Coronary artery (tissue), 2 donors: ENCODE data around the gene TP53INP2.

Source experiments
- DNase-seq: peaks from one replicate; pipeline ENCODE4 v3.0.0-alpha.2; 2017; ENCODE audit warnings: low spot score
- H3K27ac ChIP-seq, 2 donors: fragments of 200-600 bp; sonication (generic); one replicate each; pipeline ENCODE4 v1.5.1; 2016 to 2019
- H3K4me3 ChIP-seq: fragments of 200-600 bp; sonication (generic); 2 replicates; pipeline ENCODE4 v1.5.1; 2016; ENCODE audit warnings: mild to moderate bottlenecking, moderate library complexity
- TF ChIP-seq, protein P1 (sequence below): fragments of 200-600 bp; sonication (generic); IDR thresholded peaks from one replicate; pipeline ENCODE4 v1.5.1; 2019; ENCODE audit warnings: antibody characterized with exemption

The TP53INP2 gene

DNA sequence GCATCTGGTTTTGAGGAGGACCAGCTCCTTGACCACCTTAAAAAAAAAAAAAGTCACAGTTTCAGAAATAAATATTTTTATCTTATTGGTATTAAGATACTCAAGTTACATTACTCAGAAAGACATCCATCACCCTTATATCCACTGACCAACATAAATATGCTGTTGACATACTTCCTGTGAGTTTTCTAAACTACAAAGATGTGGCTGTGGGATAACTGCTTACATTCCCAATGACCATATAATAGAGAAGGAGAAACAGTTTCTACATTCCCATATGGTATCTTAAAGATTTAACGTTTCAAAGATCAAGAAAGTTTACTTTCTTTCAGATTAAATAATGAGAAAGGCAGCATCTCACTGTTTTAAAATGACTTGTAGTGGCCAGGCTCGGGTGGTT lies 46.3 kb downstream of the TP53INP2 start:
- TF ChIP-seq, protein P1, sequence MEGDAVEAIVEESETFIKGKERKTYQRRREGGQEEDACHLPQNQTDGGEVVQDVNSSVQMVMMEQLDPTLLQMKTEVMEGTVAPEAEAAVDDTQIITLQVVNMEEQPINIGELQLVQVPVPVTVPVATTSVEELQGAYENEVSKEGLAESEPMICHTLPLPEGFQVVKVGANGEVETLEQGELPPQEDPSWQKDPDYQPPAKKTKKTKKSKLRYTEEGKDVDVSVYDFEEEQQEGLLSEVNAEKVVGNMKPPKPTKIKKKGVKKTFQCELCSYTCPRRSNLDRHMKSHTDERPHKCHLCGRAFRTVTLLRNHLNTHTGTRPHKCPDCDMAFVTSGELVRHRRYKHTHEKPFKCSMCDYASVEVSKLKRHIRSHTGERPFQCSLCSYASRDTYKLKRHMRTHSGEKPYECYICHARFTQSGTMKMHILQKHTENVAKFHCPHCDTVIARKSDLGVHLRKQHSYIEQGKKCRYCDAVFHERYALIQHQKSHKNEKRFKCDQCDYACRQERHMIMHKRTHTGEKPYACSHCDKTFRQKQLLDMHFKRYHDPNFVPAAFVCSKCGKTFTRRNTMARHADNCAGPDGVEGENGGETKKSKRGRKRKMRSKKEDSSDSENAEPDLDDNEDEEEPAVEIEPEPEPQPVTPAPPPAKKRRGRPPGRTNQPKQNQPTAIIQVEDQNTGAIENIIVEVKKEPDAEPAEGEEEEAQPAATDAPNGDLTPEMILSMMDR = no peak
- Histone ChIP-seq H3K4me3 (no peak overlapping the region), H3K27ac (no peak overlapping the region)
- DNase-seq = no peak

DNA sequence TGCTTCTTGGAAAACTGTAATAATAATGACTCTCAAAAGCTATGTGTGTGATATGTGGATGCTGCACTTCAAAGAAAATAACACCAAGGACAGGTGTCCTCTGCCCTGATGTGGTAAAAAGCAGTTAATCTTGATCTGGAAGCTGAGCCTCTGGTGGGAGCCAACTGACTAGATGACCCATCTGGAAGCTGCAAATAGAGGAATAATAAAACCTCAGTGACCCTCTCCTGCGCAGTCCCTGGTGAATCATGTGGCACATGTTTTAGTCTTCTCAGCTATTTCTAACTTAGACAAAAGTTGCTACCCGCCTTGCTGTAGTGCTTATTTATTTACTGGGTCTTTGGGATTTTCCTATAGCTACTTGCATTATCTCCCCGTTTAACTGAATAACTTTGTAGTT lies 47.3 kb downstream of the TP53INP2 start:
- TF ChIP-seq, protein P1 = no peak

DNA sequence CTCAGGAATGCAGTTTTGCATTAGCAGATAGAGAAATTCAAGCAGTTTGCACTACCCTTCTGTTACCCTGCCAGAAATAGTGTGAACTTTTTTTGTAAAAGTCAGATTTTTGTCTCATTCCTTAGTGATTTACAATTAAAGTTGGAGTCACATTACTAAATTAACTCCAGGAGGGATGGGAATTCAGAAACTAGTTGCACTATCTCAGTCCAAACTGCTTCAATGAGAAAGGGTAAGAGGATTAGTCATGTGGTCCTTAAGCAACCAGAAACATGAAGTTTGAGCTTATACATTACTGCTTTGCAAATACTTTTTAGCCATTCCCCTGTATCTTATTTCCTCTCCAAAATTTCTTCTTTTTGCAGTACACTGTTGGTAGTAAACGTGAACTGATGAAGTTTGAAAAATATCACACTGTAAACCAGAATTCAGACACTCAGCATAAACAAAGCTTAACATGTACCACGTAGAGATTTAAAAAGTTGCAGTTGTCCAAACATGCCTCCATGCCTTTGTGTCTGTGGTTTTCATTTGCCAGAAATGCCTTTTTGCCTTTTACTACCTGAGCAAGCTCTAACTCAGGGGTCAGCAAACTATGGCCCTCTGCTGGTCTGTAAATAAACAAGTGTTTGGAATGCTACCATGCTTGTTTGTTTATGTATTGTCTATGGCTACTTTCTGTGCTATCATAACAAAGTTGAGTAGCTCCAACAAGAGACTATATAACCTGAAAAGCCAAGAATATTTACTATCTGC lies 49.7 kb downstream of the TP53INP2 start:
- TF ChIP-seq, protein P1 = no peak
- Histone ChIP-seq H3K27ac (no peak overlapping the region), H3K4me3 (no peak overlapping the region)
- DNase-seq = no peak

More for the DNA sequence above, 47.3 kb downstream of the TP53INP2 start:
- Histone ChIP-seq H3K4me3 (no peak overlapping the region), H3K27ac (no peak overlapping the region)
- no peak for DNase-seq

DNA sequence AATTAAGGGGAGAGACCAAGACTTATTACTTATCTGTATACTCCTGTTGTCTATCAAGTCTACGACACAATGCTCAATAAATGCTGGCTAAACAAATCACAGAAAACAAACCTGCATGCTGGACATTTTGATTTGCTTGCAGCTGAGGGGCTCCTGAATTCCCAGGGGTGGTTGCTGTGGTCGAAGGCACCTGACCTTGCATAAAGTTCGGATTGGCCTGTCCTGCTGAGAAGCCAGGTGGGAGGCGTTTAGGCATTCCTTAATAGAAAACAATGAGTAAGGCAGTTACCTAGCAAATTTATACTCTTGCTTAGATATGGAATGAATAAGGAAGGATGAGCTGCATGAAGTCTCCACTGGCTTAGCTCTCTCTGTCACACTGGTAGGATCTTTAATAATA lies 50.5 kb downstream of the TP53INP2 start:
- no peak for DNase-seq
- Histone ChIP-seq H3K27ac (no peak overlapping the region), H3K4me3 (no peak overlapping the region)
- TF ChIP-seq, protein P1 = no peak

DNA sequence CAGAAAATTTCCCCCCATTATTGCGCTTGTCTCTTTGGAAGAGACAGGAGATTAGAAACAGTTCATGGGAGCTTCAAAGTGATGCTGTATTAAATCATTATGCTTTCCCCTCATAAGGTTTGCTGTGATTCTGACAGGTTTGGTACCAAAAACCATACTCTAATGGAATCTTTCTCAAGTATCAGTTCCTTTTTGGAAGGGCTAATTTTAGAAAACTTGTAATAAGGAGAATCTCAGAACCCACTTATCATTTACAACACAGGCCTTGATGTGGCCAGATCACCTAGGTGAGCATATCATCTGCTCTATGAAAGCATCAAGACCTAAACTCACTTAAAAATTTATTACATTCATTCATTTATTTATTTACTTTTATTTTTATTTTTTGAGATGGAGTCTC lies 51.2 kb downstream of the TP53INP2 start:
- no peak overlapping the region for H3K4me3 ChIP-seq
- H3K27ac ChIP-seq = no peak overlapping the region
- TF ChIP-seq, protein P1 = no peak
- no peak for DNase-seq

DNA sequence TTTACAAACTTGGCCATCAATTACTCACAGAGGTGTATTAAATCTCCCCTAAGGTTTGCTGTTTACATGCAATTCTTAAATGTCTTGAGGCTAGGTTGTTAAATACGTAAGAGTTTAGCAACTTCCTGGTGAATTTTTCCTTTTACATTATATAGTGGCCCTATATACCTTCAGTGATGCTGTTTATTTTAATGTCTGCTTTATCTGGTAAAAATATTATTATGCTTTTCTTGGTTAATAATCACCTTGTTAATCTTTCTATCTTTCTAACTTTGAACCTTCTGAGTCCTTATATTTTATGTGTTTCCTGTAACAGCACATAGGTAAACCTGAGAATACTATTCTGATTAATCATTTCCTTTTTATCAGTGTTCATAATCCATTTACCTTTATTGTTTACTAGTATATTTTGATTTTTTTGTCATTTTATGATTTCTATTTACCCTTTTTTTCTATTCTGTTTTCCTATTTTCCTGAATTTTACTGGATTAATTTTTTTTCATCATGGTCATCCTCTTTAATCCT lies 57.9 kb downstream of the TP53INP2 start:
- Histone ChIP-seq H3K27ac (no peak overlapping the region), H3K4me3 (no peak overlapping the region)
- TF ChIP-seq, protein P1 = no peak
- no peak for DNase-seq
